Measurements from ENCODE around the gene OR10H5.
"Not testable (repeated sequence)": the region's sequence is repeated elsewhere in the genome, so short reads cannot be mapped to it uniquely, and the experiment has no call there.

The OR10H5 gene

GRCh38 chr19:15843894-15844222 lies 56.4 kb downstream of the OR10H5 start:
- not testable (repeated sequence) for DNase-seq (ENCODE audit: low read depth)

GRCh38 chr19:15846923-15847322 lies 59.5 kb downstream of the OR10H5 start:
- DNase-seq (ENCODE audit: low read depth), result no peak

DNA sequence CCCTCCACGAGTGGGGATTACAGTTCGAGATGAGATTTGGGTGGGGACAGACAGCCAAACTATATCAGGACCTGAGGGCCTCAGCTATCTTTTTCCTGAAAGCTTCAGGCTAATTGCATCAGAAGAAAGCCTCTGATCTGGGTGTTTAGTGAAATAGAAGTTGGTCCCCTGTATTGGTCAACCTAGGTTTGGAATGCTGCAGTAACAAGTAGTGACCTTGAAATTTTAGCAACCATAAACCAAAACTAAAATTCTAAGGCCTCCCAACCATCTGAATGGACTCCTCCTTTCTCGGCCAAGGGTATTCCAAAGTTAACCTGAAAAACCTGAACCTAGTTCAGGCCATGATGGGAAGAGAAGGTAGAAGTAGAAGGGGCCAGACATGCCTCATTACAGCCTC lies 62.9 kb downstream of the OR10H5 start:
- no peak for DNase-seq (ENCODE audit: low read depth)

Data from stimulated activated CD8-positive, alpha-beta memory T cell treated with anti-CD3 and anti-CD28 coated beads, Interleukin-12 subunit alpha, Interleukin-12 subunit beta, amount 100 ng/mL, for 4 hours (primary cell).